IMR-90 (cell line): ENCODE measurements around the gene LRRC61. TPM values are rescaled to one million over a fixed set of nuclear protein-coding genes. Genes with fewer than 3 reads are reported as not detected.

ENCODE experiments used
- ATAC-seq: fragments of 200-7000 bp; cut with Tn5 transposase; 2 replicates; pipeline ENCODE4 v1.9.1; 2020; ENCODE audit warnings: low read depth, mild to moderate bottlenecking, moderate library complexity
- BruUV-seq: library from RNA; stranded (reverse); fragments of 400-500 nt; replicated peaks from 2 replicates; lab custom pipeline; 2021; lab: Mats Ljungman, UMichigan
- CTCF ChIA-PET: fragments of 300-600 bp; formaldehyde crosslinking; extraction: SDS; loops from one replicate; lab custom pipeline; 2021; ENCODE audit warnings: antibody characterized with exemption; lab: Yijun Ruan, JAX
- POLR2A ChIA-PET: fragments of 300-600 bp; sonication (Branson Sonifier 250); formaldehyde crosslinking; loops from one replicate; lab custom pipeline; 2022; ENCODE audit warnings: antibody characterized with exemption; ENCODE audit not compliant: unreplicated experiment; lab: Charles Lee
- DNase-seq: peaks from one replicate; pipeline ENCODE4 v3.0.0; 2013
- H2AFZ ChIP-seq: replicated peaks from 2 replicates; pipeline ENCODE3; 2013; ENCODE audit warnings: low read length, mild to moderate bottlenecking; ENCODE audit not compliant: poor library complexity
- H2AK5ac ChIP-seq: 2 replicates; pipeline ENCODE4 v1.6.1; 2013; ENCODE audit warnings: low read depth, low read length, inconsistent platforms
- H2AK9ac ChIP-seq: replicated peaks from 2 replicates; pipeline ENCODE3; 2013; ENCODE audit warnings: mild to moderate bottlenecking, low read depth, low read length, moderate library complexity; ENCODE audit not compliant: poor library complexity
- H2BK120ac ChIP-seq: 2 replicates; pipeline ENCODE4 v1.6.1; 2013; ENCODE audit warnings: low read depth, low read length, inconsistent platforms
- H2BK15ac ChIP-seq: 3 replicates; pipeline ENCODE4 v1.6.1; 2013; ENCODE audit warnings: low read depth, low read length, inconsistent platforms
- H2BK20ac ChIP-seq: 2 replicates; pipeline ENCODE4 v1.6.1; 2013; ENCODE audit warnings: low read depth, mild to moderate bottlenecking, inconsistent platforms, low read length, moderate library complexity
- H2BK5ac ChIP-seq: 2 replicates; pipeline ENCODE4 v1.6.1; 2013; ENCODE audit warnings: mild to moderate bottlenecking, low read depth, low read length, inconsistent platforms; ENCODE audit not compliant: poor library complexity, severe bottlenecking
- H3K14ac ChIP-seq: replicated peaks from 2 replicates; pipeline ENCODE4 v1.6.1; 2013; ENCODE audit warnings: low read depth, low read length, inconsistent platforms
- H3K18ac ChIP-seq: 2 replicates; pipeline ENCODE4 v1.6.1; 2013; ENCODE audit warnings: low read depth, low read length, control low read depth
- H3K23ac ChIP-seq: 2 replicates; pipeline ENCODE4 v1.6.1; 2013; ENCODE audit warnings: low read depth, low read length, inconsistent platforms
- H3K27ac ChIP-seq: 2 replicates; pipeline ENCODE4 v1.5.1; 2013; ENCODE audit warnings: mild to moderate bottlenecking, control low read depth, low read length; ENCODE audit not compliant: insufficient read depth
- H3K27me3 ChIP-seq: 2 replicates; pipeline ENCODE4 v1.6.1; 2013; ENCODE audit warnings: low read length; ENCODE audit not compliant: control insufficient read depth, insufficient read depth
- H3K36me3 ChIP-seq: 2 replicates; pipeline ENCODE4 v1.6.1; 2013; ENCODE audit warnings: low read length, mixed read lengths; ENCODE audit not compliant: control insufficient read depth, insufficient read depth
- H3K4ac ChIP-seq: 2 replicates; pipeline ENCODE4 v1.6.1; 2013; ENCODE audit warnings: low read depth, low read length, inconsistent platforms
- H3K4me1 ChIP-seq: 2 replicates; pipeline ENCODE4 v1.6.1; 2013; ENCODE audit warnings: low read length, mixed read lengths; ENCODE audit not compliant: control insufficient read depth, insufficient read depth
- H3K4me2 ChIP-seq: 2 replicates; pipeline ENCODE4 v1.6.1; 2013; ENCODE audit warnings: low read depth, mild to moderate bottlenecking, control low read depth, low read length, moderate library complexity
- H3K4me3 ChIP-seq: 2 replicates; pipeline ENCODE4 v1.5.1; 2013; ENCODE audit warnings: low read depth, mild to moderate bottlenecking, control low read depth, low read length, moderate library complexity; ENCODE audit not compliant: insufficient read depth
- H3K56ac ChIP-seq: 2 replicates; pipeline ENCODE4 v1.6.1; 2013; ENCODE audit warnings: low read length, inconsistent platforms; ENCODE audit not compliant: insufficient read depth; ENCODE audit errors: extremely low read depth
- H3K79me1 ChIP-seq, 2 experiments: 2 replicates each; pipeline ENCODE4 v1.6.1; 2013; ENCODE audit warnings: low read length in 2 of 2, inconsistent platforms in 1 of 2, low read depth in 1 of 2
- H3K9ac ChIP-seq: 2 replicates; pipeline ENCODE4 v1.6.1; 2013; ENCODE audit warnings: low read depth, low read length, control low read depth
- H3K9me1 ChIP-seq: 2 replicates; pipeline ENCODE4 v1.6.1; 2013; ENCODE audit warnings: low read length, inconsistent platforms; ENCODE audit not compliant: insufficient read depth
- H3K9me3 ChIP-seq: 2 replicates; pipeline ENCODE4 v1.6.1; 2013; ENCODE audit warnings: low read length; ENCODE audit not compliant: control insufficient read depth, insufficient read depth
- H4K20me1 ChIP-seq: 2 replicates; pipeline ENCODE4 v1.6.1; 2013; ENCODE audit warnings: low read length, inconsistent platforms; ENCODE audit not compliant: insufficient read depth
- H4K5ac ChIP-seq: 2 replicates; pipeline ENCODE4 v1.6.1; 2013; ENCODE audit warnings: mild to moderate bottlenecking, low read depth, low read length, control low read depth
- H4K8ac ChIP-seq, 2 experiments: 2 replicates each; pipeline ENCODE4 v1.6.1; 2013; ENCODE audit warnings: low read depth in 2 of 2, low read length in 2 of 2, control low read depth in 1 of 2, inconsistent platforms in 1 of 2
- H4K91ac ChIP-seq: 2 replicates; pipeline ENCODE4 v1.6.1; 2013; ENCODE audit warnings: low read depth, low read length, inconsistent platforms; ENCODE audit not compliant: insufficient read depth
- BHLHE40 ChIP-seq: fragments of 150-350 bp; IDR thresholded peaks from 2 replicates; pipeline ENCODE4 v1.6.1; 2016; ENCODE audit warnings: mild to moderate bottlenecking, low read depth, low read length
- CHD1 ChIP-seq: IDR thresholded peaks from 2 replicates; pipeline ENCODE4 v1.6.1; 2012; ENCODE audit warnings: low read depth, low read length, improper control_type of control experiment
- CTCF ChIP-seq: conservative IDR thresholded peaks from 2 replicates; pipeline ENCODE4 v1.5.1; 2012; ENCODE audit warnings: mild to moderate bottlenecking, low read depth, low read length, improper control_type of control experiment
- MAZ ChIP-seq: IDR thresholded peaks from 2 replicates; pipeline ENCODE4 v1.6.1; 2012; ENCODE audit warnings: low read depth, mild to moderate bottlenecking, low read length, improper control_type of control experiment, moderate library complexity, borderline replicate concordance
- NFE2L2 ChIP-seq: fragments of 150-350 bp; IDR thresholded peaks from 2 replicates; pipeline ENCODE4 v1.6.1; 2016; ENCODE audit warnings: low read depth, mild to moderate bottlenecking, low read length
- RAD21 ChIP-seq: IDR thresholded peaks from 2 replicates; pipeline ENCODE4 v1.6.1; 2012; ENCODE audit warnings: low read length, improper control_type of control experiment
- RCOR1 ChIP-seq: IDR thresholded peaks from 2 replicates; pipeline ENCODE4 v1.6.1; 2012; ENCODE audit warnings: mild to moderate bottlenecking, low read length, improper control_type of control experiment; ENCODE audit not compliant: insufficient replicate concordance
- WGBS, 2 experiments: methylation state at CpG; one replicate each; pipeline versions ENCODE4 v1.1.5 to v1.1.7; 2013; ENCODE audit warnings: missing lambda C conversion rate in 2 of 2; ENCODE audit not compliant: insufficient read length in 1 of 2; ENCODE audit errors: extremely low coverage in 2 of 2; 5-methylcytosine and 5-hydroxymethylcytosine counted together
- dilution Hi-C: fragments of 300-500 bp; cut with HindIII; formaldehyde crosslinking; loops from one replicate; pipeline ENCODE4 v1.14.3; 2018; ENCODE audit warnings: low sequenced_read_pairs; ENCODE audit not compliant: unreplicated experiment
- in situ Hi-C: fragments of 300-500 bp; cut with MboI; formaldehyde crosslinking; loops from 3 replicates; pipeline ENCODE4 v1.14.3; 2019; ENCODE audit warnings: low sequenced_read_pairs, inconsistent platforms, mixed read lengths
- intact Hi-C: fragments of 100-400 bp; cut with micrococcal nuclease; formaldehyde crosslinking; loops from 2 replicates; pipeline ENCODE4 v1.10.0; 2022
- polyA plus RNA-seq, 3 experiments: library from polyadenylated mRNA; depleted of rRNA; stranded (reverse); fragments of >200 nt; gene quantifications; 2 replicates each; pipeline ENCODE4 v1.2.3, GENCODE V29; 2012; ENCODE audit warnings: low replicate concordance in 1 of 3
- total RNA-seq: library from RNA; depleted of rRNA; stranded (reverse); fragments of >200 nt; gene quantifications from 2 replicates; pipeline ENCODE4 v1.2.3, GENCODE V29; 2012

LRRC61 gene
- total and polyA plus RNA-seq, 2 of the 4 experiments (the other 2 are of a cell fraction) = 0.07 TPM; not detected in 1

GRCh38 chr7:150307129-150307528 lies 16.0 kb upstream of the LRRC61 start:
- no peak overlapping the region for H4K91ac ChIP-seq
- no peak overlapping the region for H3K9ac ChIP-seq
- H2AFZ ChIP-seq = no peak overlapping the region
- H3K79me1 ChIP-seq = no peaks in the 10 kb centered on the region
- intact Hi-C loops (no loop called here), dilution Hi-C loops (no loop called here), in situ Hi-C loops (loop anchor here (25.0 kb wide), 1 partner anchor 430 kb away; the partner anchor contains the start of gene GIMAP5)
- H2BK5ac ChIP-seq = no peak overlapping the region
- H3K9me3 ChIP-seq = 0 out of 2 replicates have a peak, but pooled peaks cover 2% of the 10 kb centered on the region
- POLR2A ChIA-PET = no interaction called here
- H2AK5ac ChIP-seq = no peak overlapping the region
- BruUV-seq = no TSS peak
- 0 out of 2 replicates have a peak, but pooled peaks cover 3% of the 10 kb centered on the region for H3K9me1 ChIP-seq
- no peaks in the 10 kb centered on the region for H3K36me3 ChIP-seq
- H3K14ac ChIP-seq = no peak overlapping the region
- no peak overlapping the region for H3K4me3 ChIP-seq
- no peak for ATAC-seq
- no peak overlapping the region for H3K18ac ChIP-seq
- no peak overlapping the region for H3K56ac ChIP-seq
- H4K8ac ChIP-seq = no peak overlapping the region
- no peak overlapping the region for H3K4me2 ChIP-seq
- peaks cover 3% of the 10 kb centered on the region; the same call in 1 of the 2 replicates for H3K4me1 ChIP-seq
- H2BK15ac ChIP-seq = no peak overlapping the region
- no peak overlapping the region for H3K23ac ChIP-seq
- no peak overlapping the region for H4K5ac ChIP-seq
- H2BK20ac ChIP-seq = no peak overlapping the region
- no peak overlapping the region for H2BK120ac ChIP-seq
- 71% methylated on average over 1 of the region's 3 CpGs; no CpG with 5 or more reads in 1 of the 2 experiments for WGBS, 2 experiments
- CTCF ChIA-PET = interaction anchor here (0.6 kb wide), 1 partner anchor 30 kb away, joined by 3 read pairs; no protein-coding TSS in a partner anchor
- no peaks in the 10 kb centered on the region for H3K27me3 ChIP-seq
- H2AK9ac ChIP-seq = no peak overlapping the region
- no peak overlapping the region for H3K4ac ChIP-seq
- H3K27ac ChIP-seq = no peak overlapping the region
- TF ChIP-seq CTCF (no peak), NFE2L2 (no peak), MAZ (no peak), RCOR1 (no peak), RAD21 (no peak), CHD1 (no peak), BHLHE40 (no peak)
- no peaks in the 10 kb centered on the region for H4K20me1 ChIP-seq
- DNase-seq = no peak
